Upper lobe of right lung (tissue), 1 donor: ENCODE measurements around the gene PCP2. TPM values are rescaled to one million over a fixed set of nuclear protein-coding genes. Genes with fewer than 3 reads are reported as not detected.

Experiments
- ATAC-seq: fragments of 200-7000 bp; cut with Tn5 transposase; one replicate; pipeline ENCODE4 v1.9.1; 2020; ENCODE audit warnings: mild to moderate bottlenecking, moderate library complexity
- DNase-seq: peaks from one replicate; pipeline ENCODE4 v3.0.0-alpha.2; 2020
- H3K27ac ChIP-seq: fragments of 200-600 bp; one replicate; pipeline ENCODE4 v1.8.0; 2022
- H3K27me3 ChIP-seq: fragments of 200-600 bp; one replicate; pipeline ENCODE4 v1.8.0; 2022; ENCODE audit warnings: mild to moderate bottlenecking
- H3K36me3 ChIP-seq: fragments of 200-600 bp; one replicate; pipeline ENCODE4 v1.8.0; 2022
- H3K4me1 ChIP-seq: fragments of 200-600 bp; one replicate; pipeline ENCODE4 v1.8.0; 2022
- H3K4me3 ChIP-seq: fragments of 200-600 bp; one replicate; pipeline ENCODE4 v1.8.0; 2022; ENCODE audit warnings: mild to moderate bottlenecking
- H3K9me3 ChIP-seq: fragments of 200-600 bp; one replicate; pipeline ENCODE4 v1.8.0; 2022
- CTCF ChIP-seq: fragments of 200-600 bp; IDR thresholded peaks from one replicate; pipeline ENCODE4 v1.8.0; 2022; ENCODE audit warnings: antibody characterized with exemption
- intact Hi-C: fragments of 100-400 bp; cut with DNase I; formaldehyde crosslinking; loops from one replicate; pipeline ENCODE4 v1.11.0; 2022
- total RNA-seq: library from RNA; stranded (reverse); fragmentation: NEBNext Ultra II Directional; extraction: Animal tissue kit (Norgen Biotek cat#: 25700); gene quantifications from one replicate; pipeline ENCODE4 v1.2.1, GENCODE V29; 2021
- donor health status: DM: no; HTN: yes; CAD: no; lungs with severe emphysema.

PCP2 gene
- total RNA-seq, 1 donor from 2014 or later = 3.5 TPM

GRCh38 chr19:7623725-7624603 lies 9.6 kb downstream of the PCP2 start:
- intact Hi-C loops = no loop called here
- H3K36me3 ChIP-seq = peaks cover 80% of the 10 kb centered on the region
- peak; percentile 65 for DNase-seq
- no peak overlapping the region for H3K4me3 ChIP-seq
- no peaks in the 10 kb centered on the region for H3K9me3 ChIP-seq
- H3K27me3 ChIP-seq = no peaks in the 10 kb centered on the region
- TF ChIP-seq CTCF = no peak
- no peak overlapping the region for H3K27ac ChIP-seq
- peaks cover 8% of the 10 kb centered on the region for H3K4me1 ChIP-seq
- ATAC-seq = no peak

- Histone ChIP-seq H3K4me1 (peaks cover 4% of the 10 kb centered on the region), H3K9me3 (no peaks in the 10 kb centered on the region), H3K36me3 (peaks cover 82% of the 10 kb centered on the region), H3K4me3 (no peak overlapping the region), H3K27me3 (no peaks in the 10 kb centered on the region), H3K27ac (no peak overlapping the region)
- DNase-seq (no peak), ATAC-seq (no peak)
- intact Hi-C loops = no loop called here
- TF ChIP-seq CTCF = no peak
Observed at GRCh38 chr19:7622933-7623685, 10.4 kb downstream of the PCP2 start.

GRCh38 chr19:7620442-7621412 lies 12.8 kb downstream of the PCP2 start:
- no peaks in the 10 kb centered on the region for H3K9me3 ChIP-seq
- intact Hi-C loops = no loop called here
- H3K4me1 ChIP-seq = peaks cover 8% of the 10 kb centered on the region
- peak overlapping the region; percentile 83 for H3K27ac ChIP-seq
- DNase-seq = peak; percentile 68
- peaks cover 72% of the 10 kb centered on the region for H3K36me3 ChIP-seq
- TF ChIP-seq CTCF = no peak
- H3K4me3 ChIP-seq = no peak overlapping the region
- no peaks in the 10 kb centered on the region for H3K27me3 ChIP-seq
- ATAC-seq = no peak

GRCh38 chr19:7619671-7620441 lies 13.7 kb downstream of the PCP2 start:
- H3K4me1 ChIP-seq = peaks cover 8% of the 10 kb centered on the region
- no peak overlapping the region for H3K4me3 ChIP-seq
- no peak for ATAC-seq
- peak overlapping the region; percentile 83 for H3K27ac ChIP-seq
- intact Hi-C loops = no loop called here
- H3K27me3 ChIP-seq = no peaks in the 10 kb centered on the region
- DNase-seq = no peak
- H3K9me3 ChIP-seq = no peaks in the 10 kb centered on the region
- TF ChIP-seq CTCF = no peak
- peaks cover 63% of the 10 kb centered on the region for H3K36me3 ChIP-seq
